Activated B cell treated with CpG ODN at 0.5 μM for 24 hours (primary cell): Measurements from ENCODE around the gene TMED1. TPM values are rescaled to one million over a fixed set of nuclear protein-coding genes. Genes with fewer than 3 reads are reported as not detected.

ENCODE experiments used
- ATAC-seq: fragments of 200-7000 bp; cut with Tn5 transposase; one replicate; pipeline ENCODE4 v1.10.0; 2021; ENCODE audit warnings: low read depth, mild to moderate bottlenecking, moderate library complexity
- CTCF ChIA-PET: fragments of 350-600 bp; sonication (Branson Sonifier 250); formaldehyde crosslinking; loops from one replicate; lab custom pipeline; 2021; ENCODE audit warnings: antibody characterized with exemption; lab: Charles Lee
- POLR2A ChIA-PET: fragments of 350-600 bp; sonication (Branson Sonifier 250); formaldehyde crosslinking; loops from one replicate; lab custom pipeline; 2021; ENCODE audit warnings: antibody characterized with exemption; lab: Charles Lee
- DNase-seq: peaks from one replicate; pipeline ENCODE4 v3.0.0; 2022
- H3K27ac Mint-ChIP-seq: one replicate; pipeline ENCODE4 v1.8.0; 2020; ENCODE audit warnings: mixed read lengths
- H3K27me3 Mint-ChIP-seq: one replicate; pipeline ENCODE4 v1.8.0; 2021; ENCODE audit warnings: mixed read lengths
- H3K36me3 Mint-ChIP-seq: one replicate; pipeline ENCODE4 v1.8.0; 2021; ENCODE audit warnings: low read depth, mixed read lengths
- H3K4me1 Mint-ChIP-seq: one replicate; pipeline ENCODE4 v1.8.0; 2021; ENCODE audit warnings: mixed read lengths
- H3K4me3 Mint-ChIP-seq: one replicate; pipeline ENCODE4 v1.8.0; 2020; ENCODE audit warnings: mild to moderate bottlenecking, mixed read lengths
- H3K9me3 Mint-ChIP-seq: one replicate; pipeline ENCODE4 v1.8.0; 2020; ENCODE audit warnings: mixed read lengths
- CTCF ChIP-seq: fragments of 200-600 bp; IDR thresholded peaks from one replicate; pipeline ENCODE4 v1.8.0; 2022; ENCODE audit warnings: antibody characterized with exemption, mild to moderate bottlenecking
- intact Hi-C: fragments of 100-400 bp; cut with micrococcal nuclease; formaldehyde crosslinking; loops from one replicate; pipeline ENCODE4 v1.15.1; 2024
- total RNA-seq: library from RNA; stranded (reverse); gene quantifications from 2 replicates; pipeline ENCODE4 v1.2.3, GENCODE V29; 2022

TMED1 gene
- total RNA-seq, 1 donor from 2014 or later = 11.9 TPM

- Mint-ChIP-seq H3K27ac (no peak overlapping the region), H3K4me3 (no peak overlapping the region), H3K9me3 (no peaks in the 10 kb centered on the region), H3K4me1 (no peaks in the 10 kb centered on the region), H3K36me3 (peaks cover 70% of the 10 kb centered on the region), H3K27me3 (no peaks in the 10 kb centered on the region)
- ATAC-seq (peak; percentile 50), DNase-seq (no peak)
- ChIA-PET POLR2A (interaction anchor here (0.6 to 2.8 kb wide), 3 partner anchors 10 to 123 kb away, joined by 4 to 9 read pairs (median 5); partner anchors contain the start of gene DNM2), CTCF (interaction anchor here (1.2 kb wide), 1 partner anchor 112 kb away, joined by 3 read pairs; no protein-coding TSS in a partner anchor)
- no peak for TF ChIP-seq CTCF
- intact Hi-C loops = no loop called here
Observed at GRCh38 chr19:10828981-10829821, 6.8 kb downstream of the TMED1 start.

- Mint-ChIP-seq H3K9me3 (no peaks in the 10 kb centered on the region), H3K4me3 (no peak overlapping the region), H3K27ac (no peak overlapping the region), H3K27me3 (no peaks in the 10 kb centered on the region), H3K36me3 (peaks cover 66% of the 10 kb centered on the region), H3K4me1 (no peaks in the 10 kb centered on the region)
- ATAC-seq = no peak
- intact Hi-C loops = no loop called here
- no peak for DNase-seq
- ChIA-PET CTCF (interaction anchor here (0.6 kb wide), 1 partner anchor 183 kb away, joined by 3 read pairs; no protein-coding TSS in a partner anchor), POLR2A (interaction anchor here (0.7 kb wide), 1 partner anchor 114 kb away, joined by 3 read pairs; no protein-coding TSS in a partner anchor)
- TF ChIP-seq CTCF = no peak
Observed at GRCh38 chr19:10826846-10827245, 9.2 kb downstream of the TMED1 start.

- peaks cover 65% of the 10 kb centered on the region for H3K36me3 Mint-ChIP-seq
- no peaks in the 10 kb centered on the region for H3K9me3 Mint-ChIP-seq
- CTCF ChIA-PET = no interaction called here
- intact Hi-C loops = no loop called here
- POLR2A ChIA-PET = interaction anchor here (0.7 kb wide), 1 partner anchor 114 kb away, joined by 3 read pairs; no protein-coding TSS in a partner anchor
- no peaks in the 10 kb centered on the region for H3K4me1 Mint-ChIP-seq
- no peak for ATAC-seq
- H3K27ac Mint-ChIP-seq = no peak overlapping the region
- no peak for DNase-seq
- no peak for TF ChIP-seq CTCF
- no peaks in the 10 kb centered on the region for H3K27me3 Mint-ChIP-seq
- H3K4me3 Mint-ChIP-seq = no peak overlapping the region
Observed at GRCh38 chr19:10826231-10826630, 9.8 kb downstream of the TMED1 start.

DNA sequence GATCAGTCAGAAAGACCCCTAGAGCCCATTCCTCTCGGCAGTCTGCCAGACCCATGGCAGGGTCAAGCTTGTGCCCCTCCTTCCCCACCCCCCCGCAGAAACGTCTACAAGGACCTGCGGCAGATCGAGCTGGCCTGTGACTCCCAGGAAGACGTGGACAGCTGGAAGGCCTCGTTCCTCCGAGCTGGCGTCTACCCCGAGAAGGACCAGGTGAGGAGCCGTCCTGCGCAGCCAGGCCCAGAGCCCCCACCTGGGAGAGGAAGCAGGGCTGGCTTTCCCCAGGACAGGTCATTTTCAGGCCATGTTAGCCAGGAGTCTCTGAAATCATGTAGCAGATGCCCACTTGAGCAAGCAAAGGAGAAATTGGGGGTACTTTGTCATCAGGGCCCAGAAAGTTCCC lies 12.3 kb downstream of the TMED1 start:
- H3K27ac Mint-ChIP-seq = no peak overlapping the region
- no peak overlapping the region for H3K4me3 Mint-ChIP-seq
- H3K27me3 Mint-ChIP-seq = no peaks in the 10 kb centered on the region
- H3K4me1 Mint-ChIP-seq = no peaks in the 10 kb centered on the region
- H3K36me3 Mint-ChIP-seq = peaks cover 73% of the 10 kb centered on the region
- intact Hi-C loops = no loop called here
- no peak for TF ChIP-seq CTCF
- CTCF ChIA-PET = interaction anchor here (1.3 kb wide), 1 partner anchor 106 kb away, joined by 3 read pairs; the partner anchor contains the start of gene DNM2
- no peak for ATAC-seq
- POLR2A ChIA-PET = no interaction called here
- no peaks in the 10 kb centered on the region for H3K9me3 Mint-ChIP-seq
- DNase-seq = no peak

DNA sequence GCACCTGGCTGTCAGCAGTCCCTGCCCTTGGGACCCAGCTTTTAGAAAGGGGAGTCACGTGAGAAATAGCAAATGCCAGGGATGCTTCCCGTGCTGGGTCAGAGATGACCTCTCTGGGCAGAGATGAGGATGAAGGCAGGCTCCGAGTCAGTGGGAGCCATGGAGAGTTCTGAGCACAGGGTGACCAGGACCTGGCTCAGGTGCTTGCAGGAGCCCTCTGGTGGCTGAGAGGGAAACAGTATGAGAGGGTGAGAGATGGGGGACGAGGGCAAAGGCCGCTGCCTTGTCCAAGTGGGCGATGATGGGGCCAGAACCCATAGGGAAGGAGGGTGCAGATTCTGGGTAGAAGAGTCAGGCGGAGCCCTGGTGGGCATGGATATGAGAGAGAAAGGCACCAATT lies 15.8 kb downstream of the TMED1 start:
- CTCF ChIA-PET = interaction anchor here (0.8 to 2.3 kb wide), 7 partner anchors 44 to 119 kb away, joined by 3 to 18 read pairs (median 4); partner anchors contain the start of genes DNM2 and QTRT1
- Mint-ChIP-seq H3K9me3 (no peaks in the 10 kb centered on the region), H3K4me1 (no peaks in the 10 kb centered on the region), H3K4me3 (no peak overlapping the region), H3K27me3 (no peaks in the 10 kb centered on the region), H3K36me3 (peaks cover 61% of the 10 kb centered on the region), H3K27ac (peak overlapping the region; percentile 57)
- no peak for DNase-seq
- POLR2A ChIA-PET = interaction anchor here (0.9 kb wide), 1 partner anchor 103 kb away, joined by 3 read pairs; the partner anchor contains the start of gene DNM2
- no peak for TF ChIP-seq CTCF
- peak; percentile 47 for ATAC-seq
- intact Hi-C loops = loop anchor here (1.0 kb wide), 1 partner anchor 103 kb away; no protein-coding TSS in a partner anchor
